Mammary epithelial cell (primary cell): Measurements from ENCODE around the gene SLC36A3.

Experiments
- CTCF ChIP-seq, 2 donors: IDR thresholded peaks in 1 of 2; conservative IDR thresholded peaks in 1 of 2; 2 replicates each; pipeline ENCODE4 v1.5.1; 2011 to 2012; ENCODE audit warnings: inconsistent platforms in 2 of 2, low read length in 2 of 2, mild to moderate bottlenecking in 2 of 2, control low read depth in 1 of 2, low read depth in 1 of 2; ENCODE audit not compliant: insufficient read depth in 1 of 2; ENCODE audit errors: extremely low read depth in 1 of 2
- EZH2 ChIP-seq: IDR thresholded peaks from 2 replicates; pipeline ENCODE4 v1.6.1; 2012; ENCODE audit warnings: low read length, inconsistent platforms, borderline replicate concordance

DNA sequence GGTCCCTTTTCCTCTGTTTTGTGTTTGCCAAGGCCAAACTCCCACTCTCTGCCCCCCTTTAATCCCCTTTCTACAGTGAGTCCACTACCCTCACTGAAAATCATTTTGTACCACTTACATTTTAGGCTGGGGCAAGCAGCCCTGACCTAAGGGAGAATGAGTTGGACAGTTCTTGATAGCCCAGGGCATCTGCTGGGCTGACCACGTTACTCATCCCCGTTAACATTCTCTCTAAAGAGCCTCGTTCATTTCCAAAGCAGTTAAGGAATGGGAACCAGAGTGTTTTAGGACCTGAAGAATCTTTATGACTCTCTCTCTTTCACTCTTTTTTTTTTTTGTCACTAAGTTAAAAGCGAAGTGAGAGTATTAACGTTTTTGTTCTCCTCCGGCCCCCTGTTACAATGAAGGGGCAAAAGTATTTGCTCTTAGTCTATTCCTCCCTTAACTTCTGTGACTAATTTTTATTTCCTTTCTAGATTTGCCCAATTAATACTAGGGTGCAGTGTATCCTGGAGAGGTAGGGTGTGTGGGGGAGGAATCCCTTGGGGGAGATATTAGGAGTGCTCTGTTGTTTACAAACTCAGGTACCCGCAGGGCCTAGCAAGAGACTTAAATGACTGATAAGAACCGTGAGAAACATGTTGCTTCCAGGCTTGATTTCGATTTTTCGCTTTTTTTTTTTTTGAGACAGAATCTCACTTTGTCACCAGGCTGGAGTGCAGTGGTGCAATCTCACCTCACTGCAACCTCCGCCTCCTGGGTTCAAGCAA lies 35.9 kb downstream of the SLC36A3 start:
- no peak for TF ChIP-seq CTCF (conservative IDR thresholded peaks at IDR 0.05 in 1 of 2, IDR thresholded peaks at IDR 0.05 in 1 of 2; ENCODE audit: extremely low read depth in 1 of 2, insufficient read depth in 1 of 2, low read depth in 1 of 2, low read length in 2 of 2)
- TF ChIP-seq EZH2 = no peak
